ENCODE results near the gene ZNF462.

GRCh38 chr9:107054146-107054545 is 191.2 kb downstream of the ZNF462 start:
- TF ChIP-seq, protein P1, sequence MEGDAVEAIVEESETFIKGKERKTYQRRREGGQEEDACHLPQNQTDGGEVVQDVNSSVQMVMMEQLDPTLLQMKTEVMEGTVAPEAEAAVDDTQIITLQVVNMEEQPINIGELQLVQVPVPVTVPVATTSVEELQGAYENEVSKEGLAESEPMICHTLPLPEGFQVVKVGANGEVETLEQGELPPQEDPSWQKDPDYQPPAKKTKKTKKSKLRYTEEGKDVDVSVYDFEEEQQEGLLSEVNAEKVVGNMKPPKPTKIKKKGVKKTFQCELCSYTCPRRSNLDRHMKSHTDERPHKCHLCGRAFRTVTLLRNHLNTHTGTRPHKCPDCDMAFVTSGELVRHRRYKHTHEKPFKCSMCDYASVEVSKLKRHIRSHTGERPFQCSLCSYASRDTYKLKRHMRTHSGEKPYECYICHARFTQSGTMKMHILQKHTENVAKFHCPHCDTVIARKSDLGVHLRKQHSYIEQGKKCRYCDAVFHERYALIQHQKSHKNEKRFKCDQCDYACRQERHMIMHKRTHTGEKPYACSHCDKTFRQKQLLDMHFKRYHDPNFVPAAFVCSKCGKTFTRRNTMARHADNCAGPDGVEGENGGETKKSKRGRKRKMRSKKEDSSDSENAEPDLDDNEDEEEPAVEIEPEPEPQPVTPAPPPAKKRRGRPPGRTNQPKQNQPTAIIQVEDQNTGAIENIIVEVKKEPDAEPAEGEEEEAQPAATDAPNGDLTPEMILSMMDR (IDR thresholded peaks at IDR 0.05): no peak
- TF ChIP-seq MYC (IDR thresholded peaks at IDR 0.05; ENCODE audit: borderline replicate concordance, low read length): no peak
- TF ChIP-seq REST (IDR thresholded peaks at IDR 0.05): no peak
- TF ChIP-seq RAD21 (conservative IDR thresholded peaks at IDR 0.05 in 1 of 2, IDR thresholded peaks at IDR 0.05 in 1 of 2): no peak
- TF ChIP-seq FOXS1 (CRISPR knock-in tag; IDR thresholded peaks at IDR 0.05): no peak
- TF ChIP-seq USF2 (IDR thresholded peaks at IDR 0.05): no peak
- TF ChIP-seq POLR2A (IDR thresholded peaks at IDR 0.05; ENCODE audit: low read length): no peak
- no peak for TF ChIP-seq CEBPB (IDR thresholded peaks at IDR 0.05)
- TF ChIP-seq CBX2 (IDR thresholded peaks at IDR 0.05; ENCODE audit: borderline replicate concordance, low read depth): no peak
- no peak for TF ChIP-seq MAZ (IDR thresholded peaks at IDR 0.05; ENCODE audit: borderline replicate concordance, low read depth, low read length)
- TF ChIP-seq MAFK (IDR thresholded peaks at IDR 0.05; ENCODE audit: partially characterized antibody): no peak
- TF ChIP-seq, protein P2, sequence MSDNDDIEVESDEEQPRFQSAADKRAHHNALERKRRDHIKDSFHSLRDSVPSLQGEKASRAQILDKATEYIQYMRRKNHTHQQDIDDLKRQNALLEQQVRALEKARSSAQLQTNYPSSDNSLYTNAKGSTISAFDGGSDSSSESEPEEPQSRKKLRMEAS (IDR thresholded peaks at IDR 0.05): no peak
- no peak for TF ChIP-seq JUN (IDR thresholded peaks at IDR 0.05)
- no peak for TF ChIP-seq GATA3 (IDR thresholded peaks at IDR 0.05; ENCODE audit: borderline replicate concordance)
